Parathyroid adenoma (tissue), 2 donors: ENCODE results near the gene B3GAT3.

Source experiments
- H2AFZ ChIP-seq: fragments of 300-600 bp; sonication (generic); one replicate; pipeline ENCODE4 v1.7.0; 2017; ENCODE audit warnings: antibody characterized with exemption, mild to moderate bottlenecking
- H3K27ac ChIP-seq: fragments of 300-600 bp; sonication (generic); one replicate; pipeline ENCODE4 v1.7.0; 2017
- H3K27me3 ChIP-seq: fragments of 300-600 bp; sonication (generic); one replicate; pipeline ENCODE4 v1.7.0; 2017; ENCODE audit warnings: low read length; ENCODE audit not compliant: control insufficient read depth, insufficient read depth
- H3K36me3 ChIP-seq: fragments of 300-600 bp; sonication (generic); one replicate; pipeline ENCODE4 v1.7.0; 2017; ENCODE audit warnings: low read length; ENCODE audit not compliant: control insufficient read depth, insufficient read depth
- H3K4me1 ChIP-seq: fragments of 300-600 bp; sonication (generic); one replicate; pipeline ENCODE4 v1.7.0; 2017; ENCODE audit warnings: control low read depth
- H3K4me2 ChIP-seq: fragments of 300-600 bp; sonication (generic); one replicate; pipeline ENCODE4 v1.7.0; 2017; ENCODE audit warnings: low read length
- H3K4me3 ChIP-seq: fragments of 300-600 bp; sonication (generic); one replicate; pipeline ENCODE4 v1.7.0; 2017; ENCODE audit warnings: low read depth, low read length
- H3K79me2 ChIP-seq: fragments of 300-600 bp; sonication (generic); one replicate; pipeline ENCODE4 v1.7.0; 2017; ENCODE audit warnings: control low read depth
- H3K9ac ChIP-seq: fragments of 300-600 bp; sonication (generic); one replicate; pipeline ENCODE4 v1.7.0; 2017; ENCODE audit warnings: mild to moderate bottlenecking
- H3K9me3 ChIP-seq: fragments of 300-600 bp; sonication (generic); one replicate; pipeline ENCODE4 v1.7.0; 2017; ENCODE audit warnings: low read length; ENCODE audit not compliant: control insufficient read depth
- CTCF ChIP-seq: fragments of 300-600 bp; sonication (generic); IDR thresholded peaks from one replicate; pipeline ENCODE4 v1.7.0; 2017; ENCODE audit warnings: antibody characterized with exemption, mild to moderate bottlenecking
- donor health status: primary hyperparathyroidism.

Gene B3GAT3

DNA sequence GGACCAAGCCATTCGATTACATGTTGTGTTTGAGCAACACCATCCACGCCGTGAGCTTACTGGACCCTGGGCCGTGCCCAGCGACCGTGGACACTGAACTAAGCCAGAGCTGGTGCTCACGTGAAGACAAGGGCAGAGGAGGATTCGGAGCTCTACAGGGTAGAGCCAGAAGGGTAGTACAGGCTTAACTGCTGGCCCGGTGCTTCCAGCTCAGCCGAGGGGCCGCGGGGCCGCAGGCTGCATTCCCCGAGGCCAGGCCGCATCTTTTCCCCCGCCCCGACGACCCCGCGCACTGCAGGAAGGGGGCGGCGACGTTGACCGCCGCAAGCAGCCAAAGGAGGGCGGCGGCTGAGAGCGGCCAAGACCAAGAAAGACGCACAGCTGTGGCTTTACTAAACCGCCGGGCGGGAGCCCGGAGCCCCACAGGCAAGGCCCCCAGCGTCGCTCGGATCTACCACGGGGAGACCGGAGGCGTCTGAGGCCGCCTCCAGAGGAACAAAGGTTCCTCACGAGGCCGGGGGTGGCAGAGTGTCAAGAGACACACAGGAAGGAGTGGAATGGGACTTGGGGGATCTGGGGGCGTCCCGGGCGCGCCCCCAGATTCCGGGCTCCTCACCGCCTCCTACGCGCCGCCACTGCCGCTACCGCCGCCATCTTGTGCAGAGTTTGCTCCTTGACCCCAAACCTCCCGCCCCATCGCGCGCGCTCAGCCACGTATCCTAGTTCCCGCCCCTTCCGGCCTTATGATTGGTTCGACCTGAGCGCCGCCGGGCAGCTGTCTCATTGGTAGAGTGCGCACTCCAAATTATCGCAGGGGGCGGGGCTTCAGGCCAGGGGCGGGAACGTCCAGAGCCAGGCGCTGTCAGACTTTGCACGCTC, 24.4 kb upstream of the B3GAT3 start, which contains the start of gene GANAB:
GANAB (minus strand) TSS at position 668 of the 879 bp plus-strand sequence; CDS start at position 654, 14 bp downstream.
- H3K27me3 ChIP-seq = no peaks in the 10 kb centered on the region
- H2AFZ ChIP-seq = peak within 1 kb of the TSS; percentile 60
- no peaks in the 10 kb centered on the region for H3K36me3 ChIP-seq
- peak within 1 kb of the TSS; percentile 35 for H3K9ac ChIP-seq
- H3K27ac ChIP-seq = peak within 1 kb of the TSS; percentile 87
- H3K9me3 ChIP-seq = no peaks in the 10 kb centered on the region
- H3K4me1 ChIP-seq = peaks cover 3% of the 10 kb centered on the region
- H3K4me3 ChIP-seq = peak within 1 kb of the TSS; percentile 76
- H3K79me2 ChIP-seq = peaks cover 10% of the 10 kb centered on the region
- peak within 1 kb of the TSS; percentile 86 for H3K4me2 ChIP-seq
- no peak for TF ChIP-seq CTCF

- Histone ChIP-seq H3K79me2 (peaks cover 10% of the 10 kb centered on the region), H3K9ac (no peak overlapping the region), H3K9me3 (no peaks in the 10 kb centered on the region), H3K4me3 (peak overlapping the region; percentile 76), H3K4me1 (peaks cover 3% of the 10 kb centered on the region), H3K27me3 (no peaks in the 10 kb centered on the region), H3K27ac (peak overlapping the region; percentile 87), H2AFZ (peak overlapping the region; percentile 60), H3K36me3 (no peaks in the 10 kb centered on the region), H3K4me2 (peak overlapping the region; percentile 86)
- no peak for TF ChIP-seq CTCF
Observed at GRCh38 chr11:62645671-62645945, 23.8 kb upstream of the B3GAT3 start.

- no peaks in the 10 kb centered on the region for H3K36me3 ChIP-seq
- H3K9me3 ChIP-seq = no peaks in the 10 kb centered on the region
- no peak overlapping the region for H3K27ac ChIP-seq
Observed at GRCh38 chr11:62644220-62644619, 22.4 kb upstream of the B3GAT3 start.

DNA sequence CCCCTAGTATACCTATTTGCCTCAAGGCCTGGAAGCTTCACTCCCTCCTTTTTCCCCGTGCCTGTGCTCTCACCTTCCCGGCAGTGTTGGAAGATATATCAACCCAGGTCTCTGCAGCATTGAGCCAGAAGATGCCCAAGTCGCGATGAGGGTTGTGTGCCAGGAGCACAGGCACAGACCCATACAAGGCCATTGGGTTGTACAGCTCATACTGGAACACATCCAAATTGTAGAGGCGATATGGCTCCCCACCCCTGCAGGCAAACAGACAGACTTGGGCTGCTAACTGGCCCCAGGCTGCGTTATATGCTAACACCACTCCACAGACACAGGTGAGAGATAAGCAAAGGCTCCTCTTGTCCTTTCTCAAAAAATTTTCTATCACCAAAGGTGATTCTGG, 10.7 kb upstream of the B3GAT3 start:
- Histone ChIP-seq H3K27me3 (no peaks in the 10 kb centered on the region), H3K9me3 (no peaks in the 10 kb centered on the region), H3K4me3 (no peak overlapping the region), H3K9ac (no peak overlapping the region), H3K4me1 (no peaks in the 10 kb centered on the region), H3K4me2 (no peak overlapping the region), H3K27ac (no peak overlapping the region), H3K79me2 (peaks cover 12% of the 10 kb centered on the region), H3K36me3 (no peaks in the 10 kb centered on the region), H2AFZ (no peak overlapping the region)
- no peak for TF ChIP-seq CTCF

More at GRCh38 chr11:62644220-62644619, 22.4 kb upstream of the B3GAT3 start:
- Histone ChIP-seq H3K9ac (no peak overlapping the region), H3K4me2 (no peak overlapping the region), H3K27me3 (no peaks in the 10 kb centered on the region), H3K79me2 (peaks cover 10% of the 10 kb centered on the region), H3K4me1 (peaks cover 3% of the 10 kb centered on the region), H3K4me3 (no peak overlapping the region), H2AFZ (no peak overlapping the region)
- no peak for TF ChIP-seq CTCF

GRCh38 chr11:62627713-62628112, 5.9 kb upstream of the B3GAT3 start:
- H2AFZ ChIP-seq = no peak overlapping the region
- no peaks in the 10 kb centered on the region for H3K27me3 ChIP-seq
- H3K36me3 ChIP-seq = no peaks in the 10 kb centered on the region
- H3K79me2 ChIP-seq = no peaks in the 10 kb centered on the region
- no peaks in the 10 kb centered on the region for H3K9me3 ChIP-seq
- H3K9ac ChIP-seq = no peak overlapping the region
- H3K27ac ChIP-seq = no peak overlapping the region
- TF ChIP-seq CTCF = no peak
- no peak overlapping the region for H3K4me3 ChIP-seq
- no peaks in the 10 kb centered on the region for H3K4me1 ChIP-seq
- H3K4me2 ChIP-seq = no peak overlapping the region
